ENCODE results near the gene TEN1.

DNA sequence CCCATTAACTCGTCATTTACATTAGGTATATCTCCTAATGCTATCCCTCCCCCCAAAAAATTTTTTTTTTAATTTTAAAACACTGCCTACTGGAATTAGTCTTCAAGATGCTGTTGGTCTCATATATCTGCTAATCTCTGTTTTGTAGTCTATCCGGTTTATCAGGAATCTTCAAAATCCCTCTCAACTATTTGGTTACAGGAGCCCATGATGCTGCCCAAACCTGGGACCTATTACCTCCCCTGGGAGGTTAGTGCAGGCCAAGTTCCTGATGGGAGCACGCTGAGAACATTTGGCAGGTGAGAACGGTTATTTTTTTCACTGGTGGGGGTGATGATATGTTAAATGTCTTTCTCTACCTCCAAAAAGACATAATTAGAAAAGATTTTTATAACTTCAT is 6.9 kb downstream of the TEN1 start:
- TF ChIP-seq, protein P1, sequence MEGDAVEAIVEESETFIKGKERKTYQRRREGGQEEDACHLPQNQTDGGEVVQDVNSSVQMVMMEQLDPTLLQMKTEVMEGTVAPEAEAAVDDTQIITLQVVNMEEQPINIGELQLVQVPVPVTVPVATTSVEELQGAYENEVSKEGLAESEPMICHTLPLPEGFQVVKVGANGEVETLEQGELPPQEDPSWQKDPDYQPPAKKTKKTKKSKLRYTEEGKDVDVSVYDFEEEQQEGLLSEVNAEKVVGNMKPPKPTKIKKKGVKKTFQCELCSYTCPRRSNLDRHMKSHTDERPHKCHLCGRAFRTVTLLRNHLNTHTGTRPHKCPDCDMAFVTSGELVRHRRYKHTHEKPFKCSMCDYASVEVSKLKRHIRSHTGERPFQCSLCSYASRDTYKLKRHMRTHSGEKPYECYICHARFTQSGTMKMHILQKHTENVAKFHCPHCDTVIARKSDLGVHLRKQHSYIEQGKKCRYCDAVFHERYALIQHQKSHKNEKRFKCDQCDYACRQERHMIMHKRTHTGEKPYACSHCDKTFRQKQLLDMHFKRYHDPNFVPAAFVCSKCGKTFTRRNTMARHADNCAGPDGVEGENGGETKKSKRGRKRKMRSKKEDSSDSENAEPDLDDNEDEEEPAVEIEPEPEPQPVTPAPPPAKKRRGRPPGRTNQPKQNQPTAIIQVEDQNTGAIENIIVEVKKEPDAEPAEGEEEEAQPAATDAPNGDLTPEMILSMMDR (IDR thresholded peaks at IDR 0.05; ENCODE audit: low read depth, low read length), result no peak
- no peak for TF ChIP-seq EZH2phosphoT487 (IDR thresholded peaks at IDR 0.05; ENCODE audit: low read depth)
